ENCODE measurements around the gene MAP3K7CL.

DNA sequence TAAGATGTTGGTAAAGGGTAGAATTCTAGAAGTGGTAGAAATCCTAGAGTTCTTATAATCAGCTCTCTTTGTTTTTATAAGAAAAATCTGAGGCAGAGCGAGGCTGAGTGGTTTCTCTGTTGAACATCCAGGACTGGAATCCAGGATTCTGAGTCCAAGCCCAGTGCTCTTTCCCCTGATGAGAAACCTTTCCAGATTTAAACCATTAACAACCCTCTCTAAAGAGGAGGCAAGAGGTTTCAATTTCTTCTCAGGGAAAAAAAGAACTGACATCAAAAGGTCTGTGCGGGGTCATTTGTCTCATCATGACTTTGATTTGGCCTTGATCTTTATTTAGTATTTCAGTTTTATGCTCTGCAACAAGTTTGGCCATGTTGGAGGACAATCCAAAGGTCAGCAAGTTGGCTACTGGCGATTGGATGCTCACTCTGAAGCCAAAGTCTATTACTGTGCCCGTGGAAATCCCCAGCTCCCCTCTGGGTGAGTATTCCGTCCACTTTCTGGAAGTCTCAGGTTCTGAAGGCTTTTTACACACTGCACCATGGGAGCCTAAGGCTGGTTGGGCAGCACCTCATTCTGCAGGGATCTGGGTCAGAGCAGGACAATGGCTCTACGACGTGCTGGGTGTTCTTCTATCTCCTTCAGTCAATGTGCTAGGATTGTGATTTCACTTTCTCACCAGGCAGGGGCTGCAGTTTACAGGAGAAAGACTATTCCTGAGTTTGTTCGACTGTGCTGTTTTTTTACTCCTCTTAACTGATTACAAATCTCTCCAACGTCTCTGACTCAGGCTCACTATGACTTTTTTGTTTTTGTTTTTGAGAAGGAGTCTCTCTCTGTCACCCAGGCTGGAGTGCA lies 38.1 kb upstream of the MAP3K7CL start:
- TF ChIP-seq, protein P1, sequence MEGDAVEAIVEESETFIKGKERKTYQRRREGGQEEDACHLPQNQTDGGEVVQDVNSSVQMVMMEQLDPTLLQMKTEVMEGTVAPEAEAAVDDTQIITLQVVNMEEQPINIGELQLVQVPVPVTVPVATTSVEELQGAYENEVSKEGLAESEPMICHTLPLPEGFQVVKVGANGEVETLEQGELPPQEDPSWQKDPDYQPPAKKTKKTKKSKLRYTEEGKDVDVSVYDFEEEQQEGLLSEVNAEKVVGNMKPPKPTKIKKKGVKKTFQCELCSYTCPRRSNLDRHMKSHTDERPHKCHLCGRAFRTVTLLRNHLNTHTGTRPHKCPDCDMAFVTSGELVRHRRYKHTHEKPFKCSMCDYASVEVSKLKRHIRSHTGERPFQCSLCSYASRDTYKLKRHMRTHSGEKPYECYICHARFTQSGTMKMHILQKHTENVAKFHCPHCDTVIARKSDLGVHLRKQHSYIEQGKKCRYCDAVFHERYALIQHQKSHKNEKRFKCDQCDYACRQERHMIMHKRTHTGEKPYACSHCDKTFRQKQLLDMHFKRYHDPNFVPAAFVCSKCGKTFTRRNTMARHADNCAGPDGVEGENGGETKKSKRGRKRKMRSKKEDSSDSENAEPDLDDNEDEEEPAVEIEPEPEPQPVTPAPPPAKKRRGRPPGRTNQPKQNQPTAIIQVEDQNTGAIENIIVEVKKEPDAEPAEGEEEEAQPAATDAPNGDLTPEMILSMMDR (IDR thresholded peaks at IDR 0.05) = no peak
- TF ChIP-seq EP300 (IDR thresholded peaks at IDR 0.05; ENCODE audit: low read depth) = no peak

Data from transverse colon (tissue), 3 donors.